GM10248 (cell line): ENCODE measurements around the gene TMEM247.

ENCODE experiments used
- CTCF ChIA-PET: fragments of 300-600 bp; sonication (Branson Sonifier 250); formaldehyde crosslinking; extraction: SDS; loops from one replicate; lab custom pipeline; 2021; ENCODE audit warnings: antibody characterized with exemption; lab: Yijun Ruan, JAX
- POLR2A ChIA-PET: fragments of 350-650 bp; sonication (Branson Sonifier 250); formaldehyde crosslinking; extraction: SDS; loops from one replicate; lab custom pipeline; 2020; ENCODE audit warnings: antibody characterized with exemption; lab: Yijun Ruan, JAX
- DNase-seq: peaks from one replicate; pipeline ENCODE4 v3.0.0; 2012; ENCODE audit errors: extremely low spot score
- TF ChIP-seq, protein P1 (sequence below): IDR thresholded peaks from 2 replicates; pipeline ENCODE4 v1.5.1; 2012; ENCODE audit warnings: mild to moderate bottlenecking, low read depth; ENCODE audit errors: extremely low read depth, missing control alignments, control extremely low read depth

TMEM247 gene

DNA sequence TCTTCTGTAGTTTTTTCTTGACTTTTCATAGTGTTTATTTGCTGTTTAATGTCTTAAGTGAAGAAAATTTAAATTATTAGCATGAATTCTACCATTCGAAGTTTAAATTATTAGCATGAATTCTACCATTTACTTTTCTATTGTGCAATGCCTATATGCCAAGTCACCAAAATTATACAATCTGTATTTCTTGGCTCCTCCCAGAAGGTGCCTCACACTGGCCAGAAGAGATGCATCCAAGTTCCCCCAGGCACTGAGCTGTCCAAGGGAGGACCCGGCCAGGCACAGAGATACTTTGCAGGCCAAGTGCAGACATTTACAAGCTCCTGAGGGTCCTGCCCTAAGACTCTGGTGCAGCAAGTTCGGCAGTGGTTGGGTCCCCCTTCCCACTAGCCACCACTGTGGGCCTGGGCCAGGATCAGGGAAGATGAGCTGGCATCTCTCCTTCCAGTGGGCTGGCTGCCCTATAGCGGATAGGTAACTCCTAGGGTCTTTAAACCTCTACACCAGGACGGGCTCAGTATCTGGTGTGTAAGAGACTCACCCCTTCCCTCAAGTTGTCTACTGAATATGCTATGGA is 31.3 kb downstream of the TMEM247 start:
- TF ChIP-seq, protein P1, sequence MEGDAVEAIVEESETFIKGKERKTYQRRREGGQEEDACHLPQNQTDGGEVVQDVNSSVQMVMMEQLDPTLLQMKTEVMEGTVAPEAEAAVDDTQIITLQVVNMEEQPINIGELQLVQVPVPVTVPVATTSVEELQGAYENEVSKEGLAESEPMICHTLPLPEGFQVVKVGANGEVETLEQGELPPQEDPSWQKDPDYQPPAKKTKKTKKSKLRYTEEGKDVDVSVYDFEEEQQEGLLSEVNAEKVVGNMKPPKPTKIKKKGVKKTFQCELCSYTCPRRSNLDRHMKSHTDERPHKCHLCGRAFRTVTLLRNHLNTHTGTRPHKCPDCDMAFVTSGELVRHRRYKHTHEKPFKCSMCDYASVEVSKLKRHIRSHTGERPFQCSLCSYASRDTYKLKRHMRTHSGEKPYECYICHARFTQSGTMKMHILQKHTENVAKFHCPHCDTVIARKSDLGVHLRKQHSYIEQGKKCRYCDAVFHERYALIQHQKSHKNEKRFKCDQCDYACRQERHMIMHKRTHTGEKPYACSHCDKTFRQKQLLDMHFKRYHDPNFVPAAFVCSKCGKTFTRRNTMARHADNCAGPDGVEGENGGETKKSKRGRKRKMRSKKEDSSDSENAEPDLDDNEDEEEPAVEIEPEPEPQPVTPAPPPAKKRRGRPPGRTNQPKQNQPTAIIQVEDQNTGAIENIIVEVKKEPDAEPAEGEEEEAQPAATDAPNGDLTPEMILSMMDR = no peak
- no peak for DNase-seq
- POLR2A ChIA-PET = no interaction called here
- CTCF ChIA-PET = interaction anchor here (1.8 kb wide), 1 partner anchor 20 kb away, joined by 4 read pairs; no protein-coding TSS in a partner anchor

DNA sequence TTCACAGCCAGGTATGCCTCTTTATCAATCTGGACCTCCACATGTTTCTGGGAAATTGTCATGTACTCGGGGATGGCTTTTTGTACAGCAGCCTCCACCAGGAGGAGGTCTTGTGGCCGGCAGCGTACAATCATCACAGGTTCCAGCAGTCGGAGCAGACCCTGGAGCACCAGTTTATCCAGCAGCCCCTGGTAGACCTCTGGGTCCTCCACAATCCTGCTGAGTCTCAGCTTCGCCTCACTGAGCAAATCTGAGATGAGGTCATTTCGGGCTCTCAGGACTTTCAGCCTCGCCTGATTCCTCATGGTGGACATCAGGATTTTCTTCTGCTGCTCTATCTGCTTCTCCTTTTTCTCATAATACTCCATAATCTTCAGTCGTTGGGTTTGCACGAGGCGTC is 32.8 kb downstream of the TMEM247 start:
- ChIA-PET CTCF (interaction anchor here (1.0 to 1.8 kb wide), 3 partner anchors 19 to 31 kb away, joined by 3 to 4 read pairs (median 3); no protein-coding TSS in a partner anchor), POLR2A (no interaction called here)
- TF ChIP-seq, protein P1 = no peak
- no peak for DNase-seq

DNA sequence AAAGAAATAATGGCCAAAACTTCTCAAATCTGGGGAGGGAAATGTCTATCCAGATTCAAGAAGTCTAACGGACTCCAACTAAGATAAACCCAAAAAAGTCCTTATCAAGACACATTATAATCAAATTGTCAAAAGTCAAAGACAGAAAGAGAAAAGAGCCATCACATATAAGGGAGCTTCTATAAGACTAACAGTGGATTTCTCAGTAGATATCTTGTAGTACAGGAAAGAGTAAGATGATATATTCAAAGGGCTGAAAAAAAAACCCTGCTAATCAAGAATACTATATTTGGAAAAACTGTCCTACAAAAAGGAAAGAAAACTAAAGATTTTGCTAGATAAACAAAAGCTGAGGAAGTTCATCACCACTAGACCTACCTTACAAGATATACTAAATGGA is 35.4 kb downstream of the TMEM247 start:
- POLR2A ChIA-PET = no interaction called here
- TF ChIP-seq, protein P1 = no peak
- DNase-seq = no peak
- CTCF ChIA-PET = interaction anchor here (1.7 to 2.4 kb wide), 2 partner anchors 10 to 26 kb away, joined by 6 to 7 read pairs; no protein-coding TSS in a partner anchor

DNA sequence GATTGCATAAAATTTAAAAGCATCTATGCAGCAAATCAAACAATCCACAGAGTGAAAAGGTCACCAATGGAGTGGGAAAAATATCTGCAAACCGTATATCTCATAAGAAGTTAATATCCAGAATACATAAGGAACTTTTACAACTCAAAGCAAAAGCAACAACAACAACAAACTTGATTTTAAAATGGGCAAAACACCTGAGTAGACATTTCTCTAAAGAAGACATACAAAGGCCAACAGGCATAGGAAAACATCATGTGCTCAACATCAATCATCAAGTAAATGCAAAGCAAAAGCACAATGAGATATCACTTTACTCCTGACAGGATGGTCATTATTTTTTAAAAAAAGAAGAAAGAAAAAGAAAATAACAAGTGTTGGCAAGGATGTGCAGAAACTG is 38.1 kb downstream of the TMEM247 start:
- CTCF ChIA-PET = interaction anchor here (1.9 kb wide), 1 partner anchor 9 kb away, joined by 4 read pairs; no protein-coding TSS in a partner anchor
- no peak for DNase-seq
- TF ChIP-seq, protein P1 = no peak
- POLR2A ChIA-PET = no interaction called here

DNA sequence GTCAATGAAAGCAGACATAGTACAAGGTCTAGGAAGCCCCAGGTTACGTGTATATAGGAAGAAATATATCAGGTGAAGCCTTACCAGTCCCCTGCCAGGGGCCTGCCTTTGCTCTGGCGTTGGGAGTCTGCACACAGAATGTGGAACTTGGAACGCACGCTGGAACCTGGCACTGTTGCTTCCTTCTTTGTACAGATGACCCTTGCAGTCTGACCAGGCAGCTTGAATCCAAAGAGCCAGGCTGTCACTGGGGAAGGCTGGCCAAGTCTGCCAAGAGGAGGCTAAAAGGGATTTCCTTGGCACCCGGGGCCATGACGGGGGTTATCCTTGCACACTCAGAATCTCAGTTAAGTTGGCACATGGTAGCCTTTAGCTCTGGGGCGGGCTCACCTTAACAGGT is 39.5 kb downstream of the TMEM247 start:
- TF ChIP-seq, protein P1 = no peak
- no peak for DNase-seq
- CTCF ChIA-PET = interaction anchor here (0.9 kb wide), 1 partner anchor 20 kb away, joined by 3 read pairs; no protein-coding TSS in a partner anchor
- POLR2A ChIA-PET = no interaction called here

DNA sequence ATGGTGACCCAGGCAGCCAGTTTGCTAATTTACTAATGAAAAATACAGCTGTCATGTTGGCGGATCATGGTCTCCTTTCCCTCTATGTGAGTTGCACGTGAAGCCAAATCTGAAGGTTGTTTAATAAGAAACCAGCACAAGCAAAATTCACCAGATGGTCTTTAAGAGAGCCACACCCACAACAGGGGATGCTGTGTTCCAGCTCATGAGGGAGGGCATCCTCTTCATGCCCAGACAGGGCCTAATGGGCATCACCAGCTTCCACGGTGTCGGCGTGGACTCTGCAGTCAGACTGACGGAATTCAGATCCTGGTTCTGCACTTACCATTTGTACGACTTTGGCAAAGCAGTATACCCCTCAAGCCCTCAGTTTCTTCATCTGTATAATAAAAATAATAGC is 39.9 kb downstream of the TMEM247 start:
- DNase-seq = no peak
- TF ChIP-seq, protein P1 = no peak
- POLR2A ChIA-PET = no interaction called here
- CTCF ChIA-PET = interaction anchor here (0.9 to 1.1 kb wide), 2 partner anchors 10 to 19 kb away, joined by 3 to 5 read pairs; no protein-coding TSS in a partner anchor
